GM18858 (cell line): ENCODE measurements around the gene ARHGAP42.

Experiments used
- ATAC-seq: cut with Tn5 transposase; IDR thresholded peaks from one replicate; pipeline ENCODE4 v1.9.1; 2021; ENCODE audit not compliant: unreplicated experiment

The ARHGAP42 gene

DNA sequence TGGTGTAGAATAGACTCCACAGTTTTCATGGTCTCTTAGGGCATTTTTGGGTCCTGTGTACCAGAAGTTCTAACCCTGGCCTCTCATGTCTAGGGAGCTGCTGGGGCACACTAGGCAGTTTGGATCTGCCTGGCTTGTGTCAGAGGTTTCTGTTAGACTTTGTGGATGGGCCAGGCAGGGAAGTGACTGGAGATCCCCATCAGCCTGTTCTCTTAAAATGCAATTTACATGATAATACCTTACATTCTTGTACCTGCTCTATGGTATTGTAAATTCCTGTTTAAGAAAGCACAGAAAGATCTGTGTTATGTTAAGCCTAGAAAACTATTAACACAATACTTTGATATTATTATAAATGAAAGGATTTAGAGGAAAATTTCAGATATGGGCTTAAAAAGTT is 104.0 kb downstream of the ARHGAP42 start:
- ATAC-seq = no peak

DNA sequence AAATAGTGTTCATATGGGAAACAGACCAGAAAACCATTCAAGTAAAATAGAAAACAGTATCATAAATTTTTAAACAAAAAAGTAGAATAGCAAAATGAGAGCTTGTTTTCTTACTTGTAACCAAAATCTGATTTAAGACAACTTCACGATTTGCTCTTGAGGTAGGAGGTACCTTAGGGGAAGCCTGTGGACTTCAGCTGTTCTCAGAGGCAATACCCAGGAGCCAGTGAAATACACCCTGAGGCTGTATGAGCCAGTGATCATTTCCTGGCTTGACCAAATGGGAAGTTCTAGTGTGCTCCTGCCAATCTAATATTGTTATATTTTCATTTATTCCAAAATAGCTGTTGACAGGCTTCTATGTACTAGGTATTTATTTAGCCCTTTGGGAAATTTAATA is 104.8 kb downstream of the ARHGAP42 start:
- ATAC-seq = no peak

DNA sequence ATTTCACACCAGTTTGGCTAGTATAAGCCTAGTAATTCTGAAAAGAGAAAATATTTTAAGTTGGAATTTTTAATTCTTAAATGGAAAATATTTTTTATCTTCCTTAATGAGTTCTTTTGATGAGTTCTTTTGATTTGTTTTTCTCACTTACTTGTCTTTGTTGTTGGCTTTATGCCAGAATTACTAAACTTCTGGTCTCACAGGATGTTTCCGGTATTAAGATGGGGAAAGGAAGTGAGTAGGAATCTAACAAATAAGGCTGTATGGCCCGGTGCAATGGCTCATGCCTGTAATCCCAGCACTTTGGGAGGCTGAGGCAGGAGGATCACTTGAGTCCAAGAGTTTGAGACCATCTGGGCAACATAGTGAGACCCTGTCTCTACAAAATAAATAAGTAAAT is 106.4 kb downstream of the ARHGAP42 start:
- ATAC-seq = no peak

DNA sequence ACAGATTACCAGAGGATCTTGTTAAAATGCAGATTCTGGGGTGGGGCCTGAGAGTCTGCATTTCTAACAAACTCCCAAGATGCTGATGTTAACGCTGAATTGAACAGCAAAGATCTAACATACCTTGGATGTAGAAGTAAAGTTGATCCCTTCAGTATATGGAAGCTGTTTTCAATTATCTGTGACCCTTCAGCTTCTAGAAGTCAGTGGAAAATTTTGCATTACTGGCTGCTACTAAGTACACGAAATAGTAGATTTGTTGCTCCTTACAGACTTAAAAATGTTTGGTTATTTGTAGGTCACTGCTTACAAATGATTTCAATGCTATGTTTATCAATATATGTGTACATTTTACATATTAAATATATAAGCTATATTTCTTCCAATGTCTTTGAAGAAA is 107.4 kb downstream of the ARHGAP42 start:
- no peak for ATAC-seq

DNA sequence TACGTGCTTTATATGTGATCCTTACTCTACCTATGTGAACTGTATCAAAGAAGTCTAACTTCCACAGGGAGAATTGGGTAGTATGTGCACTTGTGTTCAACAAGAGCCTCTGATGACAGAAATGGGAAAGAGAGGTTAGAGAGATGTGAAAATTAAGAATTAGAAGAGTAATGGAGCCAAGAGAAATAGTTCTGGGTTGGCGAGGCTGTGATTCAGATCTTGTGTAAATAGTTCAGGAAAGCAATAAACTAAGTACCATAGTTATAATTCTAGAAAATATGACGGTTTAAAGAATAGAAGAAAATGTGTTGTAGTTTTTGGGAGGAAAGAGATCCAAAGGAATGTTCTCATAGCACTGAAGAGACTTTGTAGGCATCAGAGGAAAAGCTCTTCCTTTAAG is 112.4 kb downstream of the ARHGAP42 start:
- ATAC-seq = no peak

DNA sequence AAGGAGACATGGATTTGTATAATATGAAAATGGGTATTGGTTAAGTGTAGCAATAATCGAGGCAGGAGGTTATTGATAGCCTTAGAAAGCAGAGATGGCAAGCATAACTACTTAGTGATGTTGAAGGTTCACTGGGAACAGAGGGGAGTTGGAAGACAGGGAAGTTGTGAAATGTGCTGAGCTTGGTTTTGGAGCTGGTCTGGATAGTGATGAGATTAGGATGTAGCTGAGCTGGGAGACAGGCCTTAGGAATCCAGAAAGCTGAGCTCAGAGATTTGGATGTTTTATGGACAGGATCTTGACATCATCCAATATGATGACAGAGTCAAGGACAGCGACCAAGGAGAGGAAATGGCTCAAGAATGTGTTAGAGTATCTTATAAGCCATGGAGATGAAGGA is 113.1 kb downstream of the ARHGAP42 start:
- ATAC-seq = no peak

DNA sequence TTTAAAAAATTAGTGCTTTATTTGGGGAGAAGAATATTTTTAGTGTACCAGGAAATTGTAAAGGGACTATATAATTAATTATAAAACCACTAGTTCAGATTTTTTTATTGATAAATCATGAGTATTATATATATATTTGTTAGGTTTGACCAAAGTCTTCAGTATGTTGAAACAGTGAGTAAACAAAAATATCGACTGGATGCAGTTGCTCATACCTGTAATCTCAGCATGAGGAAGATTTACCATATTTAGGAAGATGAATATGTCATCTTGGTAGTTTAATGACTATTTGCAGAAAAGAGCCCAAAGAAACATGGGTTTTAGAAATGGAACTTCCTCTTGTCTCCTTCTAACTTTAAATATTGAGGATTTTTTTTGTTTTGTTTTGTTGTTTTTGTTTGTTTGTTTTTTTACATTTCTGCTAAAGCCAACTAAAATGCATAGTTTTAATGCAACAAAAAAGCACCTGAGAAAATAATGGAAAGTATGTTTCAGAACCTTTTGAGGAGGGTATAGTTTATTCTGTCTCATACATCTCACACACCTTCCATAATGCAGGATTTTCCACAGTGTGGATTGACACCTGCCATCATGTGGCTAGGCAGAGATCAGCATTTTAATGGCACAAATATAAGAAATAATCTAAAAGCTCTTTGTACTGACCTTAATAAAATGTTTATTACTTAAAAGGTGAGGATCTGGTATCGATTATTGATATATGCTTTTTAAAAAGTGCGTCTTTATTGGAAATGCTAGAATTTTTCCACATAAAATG is 114.3 kb downstream of the ARHGAP42 start:
- ATAC-seq = no peak

DNA sequence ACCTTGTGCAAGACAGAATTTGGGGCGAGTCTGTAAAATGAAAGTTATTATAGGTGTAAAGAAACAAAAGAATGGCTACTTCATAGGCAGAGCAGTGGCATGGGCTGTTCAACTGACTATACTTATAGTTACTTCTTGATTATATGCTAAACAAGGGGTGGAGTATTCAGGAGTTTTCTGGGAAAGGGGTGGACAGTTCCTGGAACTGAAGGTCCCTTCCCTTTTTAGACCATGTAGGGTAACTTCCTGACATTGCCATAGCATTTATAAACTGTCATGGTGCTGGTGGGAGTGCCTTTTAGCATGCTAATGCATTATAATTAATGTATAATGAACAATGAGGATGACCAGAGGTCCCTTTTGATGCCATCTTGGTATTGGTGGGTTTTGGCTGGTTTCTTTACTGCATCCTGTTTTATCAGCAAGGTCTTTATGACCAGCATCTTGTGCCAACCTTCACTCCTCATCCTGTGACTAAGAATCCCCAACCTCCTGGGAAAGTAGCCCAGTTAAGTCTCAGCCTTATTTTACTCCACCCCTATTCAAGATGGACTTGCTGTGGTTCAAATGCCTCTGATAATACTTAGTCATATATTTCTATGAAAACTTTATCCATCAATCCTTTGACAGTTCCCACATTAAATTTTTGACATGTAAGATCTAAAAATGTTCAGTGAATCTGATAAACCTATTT is 118.6 kb downstream of the ARHGAP42 start:
- no peak for ATAC-seq

DNA sequence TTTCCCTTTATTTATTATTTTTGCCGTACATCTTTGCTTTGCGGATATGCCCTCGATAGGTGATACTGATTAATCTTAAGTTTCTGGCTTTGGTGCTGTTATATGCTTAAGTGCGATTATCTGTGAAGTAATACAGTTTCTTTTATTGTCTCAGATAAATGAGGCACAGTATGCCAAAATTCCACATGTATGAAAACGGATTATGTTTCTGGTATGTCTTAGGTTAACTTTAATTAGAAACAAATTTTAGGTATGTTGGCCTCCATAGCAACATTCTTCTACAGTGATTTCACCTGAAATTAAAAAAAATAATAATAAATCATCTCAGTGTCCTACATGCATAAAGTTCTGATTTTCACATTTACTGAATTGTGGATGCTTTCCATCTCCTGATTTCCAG is 119.2 kb downstream of the ARHGAP42 start:
- ATAC-seq = no peak

DNA sequence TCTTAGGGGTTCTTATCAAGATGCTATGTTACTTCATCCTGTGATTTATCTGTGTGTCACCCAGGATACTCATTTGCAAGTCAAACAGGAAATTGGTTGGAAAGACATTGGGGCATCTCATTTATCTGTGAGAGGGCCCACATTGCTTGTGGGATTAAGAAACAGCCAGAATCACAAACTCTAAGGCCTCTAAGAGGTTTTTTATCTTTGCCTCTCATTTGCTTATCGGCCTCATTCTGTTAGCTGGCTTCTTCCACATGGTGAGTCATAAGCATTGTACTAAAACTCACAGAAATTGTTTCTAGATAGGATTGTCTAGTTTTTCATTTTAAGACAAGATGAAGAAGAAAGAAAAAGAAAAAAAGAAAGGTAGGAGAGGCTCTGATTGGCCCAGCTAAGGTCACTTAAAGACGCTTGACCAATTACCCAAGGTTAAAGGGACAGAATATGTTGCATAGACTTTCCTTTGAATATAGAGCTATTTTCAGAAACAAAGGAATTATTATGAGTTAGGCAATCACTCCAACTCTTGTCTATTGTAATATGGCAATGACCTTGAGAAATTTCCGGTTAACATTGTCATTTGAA is 121.9 kb downstream of the ARHGAP42 start:
- no peak for ATAC-seq

DNA sequence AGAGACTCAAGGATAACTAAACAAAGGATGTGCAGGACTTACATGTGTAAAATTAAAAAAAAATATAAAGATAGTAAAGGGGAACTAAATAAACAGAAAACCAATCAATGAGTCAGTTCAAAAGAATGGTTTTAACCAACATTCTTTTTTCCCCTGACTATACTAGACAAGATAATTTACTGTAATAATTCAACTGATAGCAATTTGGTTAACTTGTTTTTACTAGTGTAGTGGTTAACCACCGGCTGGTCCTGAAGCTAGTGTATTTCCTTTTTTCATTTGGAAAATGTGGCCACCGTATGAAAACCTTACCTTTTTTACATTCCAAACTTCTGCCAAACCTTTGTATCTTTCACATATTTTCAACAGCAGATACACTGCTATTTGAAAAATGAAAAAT is 123.1 kb downstream of the ARHGAP42 start:
- peak; percentile 60 for ATAC-seq

DNA sequence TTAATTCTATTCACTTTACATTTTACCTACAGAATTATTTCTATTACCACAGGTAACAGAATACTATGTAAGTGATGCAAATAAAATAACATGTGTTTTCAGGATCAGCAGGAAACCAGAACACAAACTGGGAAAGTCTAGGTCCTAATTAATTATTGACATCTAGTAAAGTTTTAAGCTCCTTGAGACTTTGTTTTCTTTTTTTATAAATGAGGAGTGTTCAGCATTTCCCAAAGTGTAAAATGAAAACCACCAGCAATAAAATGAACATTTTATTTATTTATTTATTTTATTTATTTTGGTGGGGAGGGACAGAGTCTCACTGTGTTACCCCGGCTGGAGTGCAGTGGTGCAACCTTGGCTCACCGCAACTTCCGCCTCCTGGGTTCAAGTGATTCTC is 123.6 kb downstream of the ARHGAP42 start:
- ATAC-seq = no peak

DNA sequence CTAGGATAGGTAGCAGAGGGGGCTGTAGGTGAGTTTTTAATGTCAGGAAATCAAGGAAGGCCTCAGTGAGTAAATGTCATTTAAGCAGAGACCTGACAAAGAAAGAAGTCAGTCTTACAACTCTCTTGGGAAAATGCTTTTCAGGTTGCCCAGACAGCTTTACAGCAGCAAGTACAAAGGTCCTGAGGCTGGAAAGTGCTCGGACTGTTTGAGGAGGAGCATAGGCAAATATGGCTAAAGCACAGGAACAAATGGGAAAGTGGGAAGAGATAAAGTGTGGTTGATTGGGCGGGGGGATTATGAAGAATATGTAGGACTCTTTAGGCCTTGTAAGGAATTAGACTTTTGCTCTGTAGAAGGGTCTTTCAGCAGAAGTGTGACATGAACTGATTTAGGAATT is 125.4 kb downstream of the ARHGAP42 start:
- no peak for ATAC-seq

DNA sequence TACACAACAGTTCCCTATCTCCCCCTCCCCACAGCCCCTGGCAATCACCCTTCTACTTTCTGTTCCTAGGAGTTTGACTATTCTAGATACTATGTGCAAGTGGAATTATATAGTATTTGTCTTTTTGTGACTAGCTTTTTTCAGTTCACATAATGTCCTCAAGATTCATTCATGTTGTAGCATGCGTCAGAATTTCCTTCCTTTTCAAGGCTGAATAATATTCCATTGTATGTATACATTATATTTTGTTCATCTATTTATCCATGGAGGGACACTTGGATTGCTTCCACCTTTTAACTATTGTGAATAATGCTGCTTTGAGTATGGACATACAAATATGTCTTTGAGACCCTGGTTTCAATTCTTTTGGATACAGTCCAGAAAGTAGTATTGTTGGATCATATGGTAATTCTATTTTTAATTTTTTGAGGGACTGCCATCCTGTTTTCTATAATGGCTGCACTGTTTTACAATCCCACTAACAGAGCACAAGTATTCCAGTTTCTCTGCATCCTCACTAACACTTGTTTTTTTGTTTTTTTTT is 128.8 kb downstream of the ARHGAP42 start:
- no peak for ATAC-seq

DNA sequence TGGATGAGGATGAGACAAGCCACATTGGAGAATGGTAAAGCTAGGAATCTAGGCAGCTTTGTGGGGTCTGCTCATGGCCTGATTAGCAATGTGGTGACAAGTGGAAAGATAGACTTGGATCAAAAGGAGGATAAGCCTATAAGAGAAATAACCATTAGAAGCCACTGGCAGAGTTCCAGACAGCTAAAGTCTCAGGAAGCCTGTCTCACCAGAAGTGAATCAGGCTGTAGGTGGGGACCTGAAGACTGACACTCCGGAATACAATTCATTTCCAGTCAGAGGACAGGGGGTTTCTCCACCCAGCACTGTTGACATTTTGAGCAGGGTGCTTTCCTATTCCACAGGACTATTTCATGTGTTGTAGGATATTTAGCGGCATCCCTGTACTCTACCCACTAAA is 129.7 kb downstream of the ARHGAP42 start:
- no peak for ATAC-seq

DNA sequence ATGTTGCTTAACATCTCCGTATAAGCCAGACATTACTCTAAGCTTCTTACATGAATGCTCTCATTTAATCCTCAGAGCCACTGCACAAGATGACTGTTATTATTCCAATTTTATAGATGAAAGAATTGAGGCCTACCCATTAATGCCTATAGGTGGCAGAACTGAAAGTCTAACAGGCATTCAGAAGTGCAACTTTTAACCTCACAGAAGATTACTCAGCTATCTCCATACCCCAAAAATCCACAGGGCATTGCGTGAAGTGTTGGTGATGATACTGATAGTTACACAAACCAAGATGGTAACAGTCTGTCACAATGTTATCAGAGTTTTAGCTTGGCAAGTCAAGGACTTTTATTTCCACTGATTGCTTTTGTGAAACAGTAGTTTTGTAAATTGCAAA is 130.5 kb downstream of the ARHGAP42 start:
- ATAC-seq = no peak

DNA sequence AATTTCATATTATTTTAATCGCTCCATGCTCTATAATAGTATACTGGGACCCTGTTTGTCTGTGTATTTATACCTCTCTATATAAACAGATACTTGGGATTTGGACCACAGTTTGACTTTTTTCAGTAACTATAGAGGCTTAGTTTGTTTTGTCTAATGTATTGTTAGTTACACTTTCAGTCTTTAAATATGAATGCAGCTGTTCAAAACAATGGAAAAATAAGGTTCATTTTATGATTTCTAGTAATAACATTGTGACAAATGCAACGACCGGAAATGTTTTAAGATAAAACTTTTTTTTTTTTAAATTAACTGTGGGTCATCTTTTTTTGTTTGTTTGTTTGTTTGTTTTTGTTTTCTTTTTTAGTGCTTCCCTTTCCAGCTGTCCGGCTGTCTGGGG is 133.5 kb downstream of the ARHGAP42 start:
- ATAC-seq = no peak

DNA sequence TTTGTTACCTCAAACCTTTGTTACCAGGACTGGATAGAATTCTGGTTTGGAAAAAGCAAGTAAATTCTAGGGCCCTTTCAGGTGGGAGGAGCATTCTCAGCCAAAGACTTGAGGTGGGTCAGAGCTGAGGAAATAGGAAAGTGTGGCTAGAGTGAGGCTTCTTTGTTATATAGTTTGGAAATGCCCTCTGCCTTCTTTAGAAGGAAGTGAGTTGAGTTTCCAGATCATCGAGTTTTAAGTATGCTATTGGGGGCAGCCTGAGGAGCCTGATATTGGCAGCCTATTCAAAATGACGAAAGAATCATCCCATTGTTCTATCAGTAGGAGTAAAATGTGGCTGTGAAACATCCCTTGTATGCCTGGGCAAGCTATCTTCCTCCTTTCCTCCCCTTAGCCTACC is 134.1 kb downstream of the ARHGAP42 start:
- no peak for ATAC-seq

DNA sequence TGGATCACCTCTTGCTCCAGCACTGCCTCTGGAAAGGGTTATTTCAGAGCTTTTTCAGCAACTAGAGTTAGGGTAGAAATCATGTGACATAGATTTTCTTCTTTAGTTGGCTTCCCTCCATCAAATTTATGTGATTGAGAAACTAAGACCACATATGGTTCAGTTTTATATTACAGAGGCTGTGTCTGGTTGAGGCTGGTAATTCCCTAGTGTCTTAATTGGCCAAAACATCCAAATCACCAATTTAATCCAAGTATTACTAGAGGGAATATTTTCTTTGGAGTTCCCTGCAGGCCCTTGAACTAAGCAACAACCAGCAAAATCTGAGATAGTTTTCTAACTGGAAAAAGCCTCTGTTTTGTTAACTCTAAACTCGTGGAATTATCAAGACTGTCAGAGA is 136.3 kb downstream of the ARHGAP42 start:
- ATAC-seq = no peak

DNA sequence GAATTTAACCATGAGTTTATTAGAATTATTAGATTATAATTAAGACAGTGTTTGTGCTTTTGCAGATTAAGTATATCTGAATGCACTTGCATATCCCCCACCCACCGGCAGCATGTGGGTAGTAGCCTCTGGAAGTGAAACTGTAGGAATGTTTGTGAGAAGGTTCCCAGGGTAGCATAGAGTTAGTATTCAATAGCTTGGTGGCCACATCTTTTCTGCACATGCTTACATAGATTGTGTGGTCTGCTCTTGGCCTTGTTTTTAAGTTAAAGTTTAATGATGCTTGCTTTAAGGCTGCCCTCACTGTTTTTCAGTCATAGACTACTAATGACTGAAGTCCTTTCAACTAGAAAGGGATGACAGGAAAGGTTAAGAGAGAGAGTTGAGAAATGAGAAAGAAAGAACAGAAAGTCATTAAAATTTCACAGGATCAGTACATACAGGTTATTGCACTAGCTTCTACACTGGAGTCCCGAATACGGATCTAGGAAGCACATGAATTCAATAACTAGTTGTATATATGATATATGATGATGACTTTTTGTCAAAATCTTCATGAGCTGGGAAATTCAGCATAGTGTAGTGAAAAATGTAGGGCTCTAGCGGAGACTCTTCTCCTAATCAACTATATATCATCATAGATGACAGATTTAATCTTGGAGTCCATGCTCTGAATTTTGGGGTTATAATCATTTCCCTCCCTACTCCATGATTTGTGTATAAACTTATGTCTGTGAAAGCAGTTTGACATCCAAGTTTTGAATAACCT is 137.1 kb downstream of the ARHGAP42 start:
- ATAC-seq = no peak

DNA sequence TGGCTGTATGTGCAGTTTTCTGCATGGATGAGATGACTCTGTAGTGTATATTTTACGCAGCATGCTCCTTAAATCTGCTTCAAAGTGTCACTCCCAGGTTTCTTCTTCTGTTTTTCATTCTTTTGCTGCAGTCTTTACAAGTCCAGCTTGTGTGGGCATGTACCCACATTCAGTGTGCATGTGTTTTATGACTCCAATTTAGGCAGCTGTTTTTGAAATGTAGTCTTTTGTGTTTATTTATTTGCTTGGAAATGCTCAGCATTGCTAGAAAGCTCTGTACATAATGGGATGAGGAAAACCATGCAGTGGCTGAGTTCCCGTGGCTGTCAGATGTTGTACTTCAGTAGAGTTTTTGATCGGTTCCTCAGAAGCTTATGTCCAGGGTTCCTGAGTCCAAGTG is 138.5 kb downstream of the ARHGAP42 start:
- no peak for ATAC-seq
